ENCODE results near the gene TUBA4A. TPM values are rescaled to one million over a fixed set of nuclear protein-coding genes. Genes with fewer than 3 reads are reported as not detected.

Gene TUBA4A
- total RNA-seq, 1 donor from 2014 or later = 27.5 TPM

DNA sequence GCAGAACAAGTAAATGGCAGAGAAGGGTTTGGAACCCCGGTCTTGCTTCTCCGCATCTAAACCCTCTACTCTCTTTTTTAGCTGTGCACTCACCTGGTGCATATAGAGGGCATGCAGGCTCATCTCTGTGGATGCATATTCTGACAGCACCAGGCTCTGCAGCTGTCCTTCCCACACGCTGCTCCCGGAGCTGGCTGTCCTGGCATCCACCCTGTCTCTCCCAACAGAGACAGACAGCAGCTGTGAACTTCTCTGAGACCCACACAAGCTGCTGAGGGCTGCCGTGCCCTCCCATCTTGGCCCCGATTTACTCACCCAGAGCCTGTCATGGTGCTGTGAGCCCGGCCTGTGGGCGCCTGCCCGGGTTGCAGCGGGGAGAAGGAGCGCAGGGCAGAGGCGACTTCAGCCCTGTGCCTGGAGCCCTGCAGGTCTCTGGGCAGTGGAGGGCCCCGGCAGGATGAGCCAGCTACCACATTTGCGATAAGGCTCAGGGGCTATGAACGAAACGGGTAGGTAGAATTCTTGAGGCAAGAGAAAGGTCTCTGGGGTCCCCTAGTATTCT lies 31.7 kb downstream of the TUBA4A start:
- H3K4me1 Mint-ChIP-seq (ENCODE audit: low read depth, unreplicated experiment) = peaks cover 7% of the 10 kb centered on the region
- peaks cover 9% of the 10 kb centered on the region for H3K9me3 Mint-ChIP-seq (ENCODE audit: unreplicated experiment)
- H3K4me3 Mint-ChIP-seq (ENCODE audit: unreplicated experiment) = no peak overlapping the region
- peaks cover 5% of the 10 kb centered on the region for H3K27me3 Mint-ChIP-seq (ENCODE audit: unreplicated experiment)
- TF ChIP-seq, protein P1, sequence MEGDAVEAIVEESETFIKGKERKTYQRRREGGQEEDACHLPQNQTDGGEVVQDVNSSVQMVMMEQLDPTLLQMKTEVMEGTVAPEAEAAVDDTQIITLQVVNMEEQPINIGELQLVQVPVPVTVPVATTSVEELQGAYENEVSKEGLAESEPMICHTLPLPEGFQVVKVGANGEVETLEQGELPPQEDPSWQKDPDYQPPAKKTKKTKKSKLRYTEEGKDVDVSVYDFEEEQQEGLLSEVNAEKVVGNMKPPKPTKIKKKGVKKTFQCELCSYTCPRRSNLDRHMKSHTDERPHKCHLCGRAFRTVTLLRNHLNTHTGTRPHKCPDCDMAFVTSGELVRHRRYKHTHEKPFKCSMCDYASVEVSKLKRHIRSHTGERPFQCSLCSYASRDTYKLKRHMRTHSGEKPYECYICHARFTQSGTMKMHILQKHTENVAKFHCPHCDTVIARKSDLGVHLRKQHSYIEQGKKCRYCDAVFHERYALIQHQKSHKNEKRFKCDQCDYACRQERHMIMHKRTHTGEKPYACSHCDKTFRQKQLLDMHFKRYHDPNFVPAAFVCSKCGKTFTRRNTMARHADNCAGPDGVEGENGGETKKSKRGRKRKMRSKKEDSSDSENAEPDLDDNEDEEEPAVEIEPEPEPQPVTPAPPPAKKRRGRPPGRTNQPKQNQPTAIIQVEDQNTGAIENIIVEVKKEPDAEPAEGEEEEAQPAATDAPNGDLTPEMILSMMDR (IDR thresholded peaks at IDR 0.05; ENCODE audit: partially characterized antibody, unreplicated experiment) = no peak
- H3K36me3 Mint-ChIP-seq (ENCODE audit: unreplicated experiment) = peaks cover 5% of the 10 kb centered on the region
- H3K27ac Mint-ChIP-seq (ENCODE audit: unreplicated experiment) = no peak overlapping the region
- DNase-seq = no peak

DNA sequence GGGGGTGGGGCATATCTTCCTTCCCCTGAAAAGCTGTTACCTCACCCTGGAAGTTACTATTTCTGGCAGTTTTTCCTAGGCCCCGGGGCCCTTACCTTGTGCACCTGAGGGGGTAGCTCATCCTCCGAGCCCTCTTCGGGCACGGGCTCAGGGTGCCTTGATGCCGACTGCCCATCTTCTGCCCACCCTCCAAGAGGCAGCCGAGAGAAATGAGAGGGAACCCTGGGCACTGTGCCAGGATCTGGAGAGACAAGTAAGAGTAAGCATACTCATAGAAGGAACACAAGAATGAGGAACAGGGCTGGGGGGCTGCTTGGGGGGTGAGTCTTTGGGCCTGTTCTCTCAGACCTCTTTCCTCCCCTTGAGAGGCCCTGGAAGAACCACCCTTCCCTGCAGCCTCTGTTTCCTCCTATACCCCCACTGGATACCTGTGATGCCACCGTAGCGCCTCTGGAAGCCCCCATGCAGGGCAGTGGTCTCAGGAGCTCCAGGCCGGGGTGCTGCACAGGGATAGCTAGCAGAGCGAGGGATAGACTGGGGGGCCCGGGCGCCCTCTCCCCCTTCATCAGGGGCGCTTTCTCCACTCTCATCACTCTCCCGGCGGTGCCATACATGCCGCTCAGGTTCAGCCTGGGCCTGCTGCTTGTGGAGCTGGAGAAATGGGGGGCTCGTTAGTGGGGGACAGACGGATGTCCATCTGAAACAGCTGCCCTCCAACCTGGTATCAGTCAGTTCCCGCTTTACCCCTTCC lies 32.9 kb downstream of the TUBA4A start:
- no peak for DNase-seq
- H3K36me3 Mint-ChIP-seq (ENCODE audit: unreplicated experiment) = peaks cover 5% of the 10 kb centered on the region

DNA sequence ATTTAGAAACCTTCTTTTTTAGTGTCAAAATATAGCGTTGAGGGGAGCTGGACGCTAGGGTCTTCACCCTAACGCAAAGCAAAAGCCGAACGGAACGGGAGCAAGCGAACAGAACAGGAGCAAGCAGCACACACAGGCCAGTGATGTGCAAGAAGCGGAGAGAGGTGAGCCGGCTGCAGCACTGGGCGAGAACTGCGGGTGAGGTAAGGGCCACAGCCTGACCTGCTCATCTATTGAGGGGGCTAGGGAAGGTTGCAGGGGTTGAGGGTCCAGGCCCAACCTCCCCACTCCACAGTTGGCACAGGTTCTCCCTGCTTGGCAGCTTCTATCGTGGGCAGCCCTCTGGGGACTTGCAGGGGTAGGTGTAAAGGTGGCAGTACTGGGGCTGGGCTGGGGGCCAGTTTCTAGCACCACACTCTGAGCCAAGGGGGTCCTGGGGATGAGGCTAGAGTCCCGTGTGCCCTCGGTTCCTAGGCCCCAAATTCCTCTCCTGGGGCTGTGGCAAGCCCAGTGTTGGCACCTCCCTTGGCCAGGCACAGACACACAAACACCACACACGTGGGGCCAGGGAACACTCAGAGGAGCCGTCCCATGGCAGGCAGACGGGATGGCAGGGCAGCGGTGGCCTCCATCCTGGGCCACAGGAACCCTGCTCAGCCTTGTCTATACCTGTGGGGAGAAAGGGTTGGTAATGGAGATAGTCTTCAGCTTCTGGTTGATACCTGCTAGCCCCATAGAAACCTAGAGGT lies 33.8 kb downstream of the TUBA4A start:
- TF ChIP-seq, protein P1 (IDR thresholded peaks at IDR 0.05; ENCODE audit: partially characterized antibody, unreplicated experiment) = no peak
- no peak for DNase-seq
- peaks cover 10% of the 10 kb centered on the region for H3K9me3 Mint-ChIP-seq (ENCODE audit: unreplicated experiment)
- H3K27ac Mint-ChIP-seq (ENCODE audit: unreplicated experiment) = no peak overlapping the region
- peak overlapping the region; percentile 34 for H3K4me3 Mint-ChIP-seq (ENCODE audit: unreplicated experiment)
- peaks cover 8% of the 10 kb centered on the region for H3K27me3 Mint-ChIP-seq (ENCODE audit: unreplicated experiment)
- H3K4me1 Mint-ChIP-seq (ENCODE audit: low read depth, unreplicated experiment) = peaks cover 11% of the 10 kb centered on the region
- peaks cover 5% of the 10 kb centered on the region for H3K36me3 Mint-ChIP-seq (ENCODE audit: unreplicated experiment)

More for the DNA sequence above, 32.9 kb downstream of the TUBA4A start:
- H3K27me3 Mint-ChIP-seq (ENCODE audit: unreplicated experiment) = peaks cover 8% of the 10 kb centered on the region
- no peak overlapping the region for H3K27ac Mint-ChIP-seq (ENCODE audit: unreplicated experiment)
- H3K4me3 Mint-ChIP-seq (ENCODE audit: unreplicated experiment) = no peak overlapping the region
- TF ChIP-seq, protein P1 (IDR thresholded peaks at IDR 0.05; ENCODE audit: partially characterized antibody, unreplicated experiment) = no peak
- H3K9me3 Mint-ChIP-seq (ENCODE audit: unreplicated experiment) = peaks cover 11% of the 10 kb centered on the region
- peaks cover 11% of the 10 kb centered on the region for H3K4me1 Mint-ChIP-seq (ENCODE audit: low read depth, unreplicated experiment)

DNA sequence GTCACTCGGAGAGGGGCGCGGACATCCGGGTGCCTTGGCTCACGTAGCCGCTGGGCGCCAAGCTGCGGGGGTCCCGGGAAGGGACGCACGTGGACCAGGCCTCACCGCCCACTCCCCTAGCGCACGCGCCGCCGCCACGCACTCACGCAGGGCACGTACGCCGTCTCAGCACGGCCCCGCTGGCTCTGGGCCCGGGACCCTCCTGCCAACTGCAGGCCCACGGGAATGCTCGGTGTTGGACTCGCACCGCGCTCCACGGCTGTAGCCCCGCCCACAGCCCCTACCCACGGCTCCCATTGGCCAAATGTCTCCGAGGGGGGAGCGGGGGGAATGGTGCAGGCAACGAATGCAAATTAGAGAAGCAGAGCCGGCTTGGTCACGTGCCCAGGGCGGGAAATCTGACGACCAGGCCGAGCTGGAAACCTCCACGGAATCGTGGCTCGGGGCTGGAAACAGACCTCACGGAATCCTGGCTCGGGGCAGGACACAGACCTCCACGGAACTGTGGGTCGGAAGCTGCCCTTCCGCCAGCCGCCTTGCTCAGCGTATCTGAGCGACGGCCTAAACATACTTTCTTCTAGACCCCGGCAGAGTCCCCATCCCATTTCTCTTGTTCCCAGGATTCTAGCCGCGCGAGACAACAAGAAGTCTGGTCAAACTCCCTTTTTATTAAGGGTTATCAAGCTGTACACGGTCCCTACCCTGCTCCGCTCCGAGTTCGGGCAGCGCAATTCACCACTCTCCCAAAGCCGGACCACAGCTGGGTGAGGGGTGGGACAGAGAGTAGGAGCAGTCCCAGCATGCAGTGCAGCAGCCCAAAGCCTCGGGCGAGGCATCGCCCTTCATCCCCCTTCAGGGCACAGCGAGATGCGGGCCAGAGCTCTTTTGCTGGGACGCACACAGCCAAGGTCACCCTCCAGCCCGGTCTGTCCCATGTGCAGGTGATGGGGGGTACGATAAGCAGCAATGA lies 34.7 kb downstream of the TUBA4A start, which contains the start of gene ABCB6:
ABCB6 (minus strand) TSS at position 227 of the 970 bp plus-strand sequence. CDS start 285 bp downstream, outside the sequence.
- H3K27ac Mint-ChIP-seq (ENCODE audit: unreplicated experiment) = peak within 1 kb of the TSS; percentile 98
- TF ChIP-seq, protein P1 (IDR thresholded peaks at IDR 0.05; ENCODE audit: partially characterized antibody, unreplicated experiment) = no peak
- peaks cover 11% of the 10 kb centered on the region for H3K4me1 Mint-ChIP-seq (ENCODE audit: low read depth, unreplicated experiment)
- DNase-seq = peak; percentile 98
- peaks cover 9% of the 10 kb centered on the region for H3K27me3 Mint-ChIP-seq (ENCODE audit: unreplicated experiment)
- H3K36me3 Mint-ChIP-seq (ENCODE audit: unreplicated experiment) = peaks cover 5% of the 10 kb centered on the region
- H3K9me3 Mint-ChIP-seq (ENCODE audit: unreplicated experiment) = peaks cover 12% of the 10 kb centered on the region
- peak within 1 kb of the TSS; percentile 93 for H3K4me3 Mint-ChIP-seq (ENCODE audit: unreplicated experiment)
